ENCODE measurements around the gene SKA3.

Gene SKA3

DNA sequence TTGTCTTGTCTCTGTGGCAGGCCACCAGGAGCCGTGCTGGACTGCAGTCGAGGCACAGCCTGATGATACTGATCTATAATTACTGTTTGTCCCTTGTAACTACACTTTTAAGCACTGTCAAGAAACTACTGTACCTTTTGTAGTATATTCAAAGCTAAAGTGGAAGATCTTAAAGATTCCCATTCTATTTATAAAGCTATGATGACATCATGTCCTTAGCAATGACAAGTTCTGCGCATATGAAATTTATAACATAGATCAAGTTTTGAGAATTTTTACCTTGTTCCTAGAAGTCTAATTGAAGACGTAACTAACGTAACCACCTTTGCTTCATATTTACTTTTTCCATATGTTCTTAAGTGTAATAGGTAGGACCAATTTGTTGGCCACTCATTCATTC is 58.2 kb downstream of the SKA3 start:
- Histone ChIP-seq H3K9me2 (ENCODE audit: low read depth, low read length) (no peaks in the 10 kb centered on the region), H3K27me3 (ENCODE audit: insufficient read depth, low read length) (no peaks in the 10 kb centered on the region), H3K79me2 (ENCODE audit: insufficient read depth, low read length) (no peaks in the 10 kb centered on the region), H3K9ac (ENCODE audit: low read length) (no peak overlapping the region), H3K27ac (ENCODE audit: low read depth, low read length, poor library complexity, severe bottlenecking) (no peak overlapping the region), H3K4me3 (ENCODE audit: low read depth, low read length, poor library complexity, severe bottlenecking) (no peak overlapping the region), H2AFZ (ENCODE audit: low read length) (no peak overlapping the region), H3K36me3 (ENCODE audit: insufficient read depth, low read length) (no peaks in the 10 kb centered on the region), H3K4me1 (ENCODE audit: insufficient read depth, low read length, severe bottlenecking) (no peaks in the 10 kb centered on the region), H3K4me2 (ENCODE audit: low read length) (no peak overlapping the region), H3K9me3 (ENCODE audit: low read length) (no peaks in the 10 kb centered on the region), H3F3A (ENCODE audit: insufficient read depth, low read length) (no peaks in the 10 kb centered on the region), H4K20me1 (ENCODE audit: insufficient read depth, low read length) (no peaks in the 10 kb centered on the region)
- TF ChIP-seq, protein P1, sequence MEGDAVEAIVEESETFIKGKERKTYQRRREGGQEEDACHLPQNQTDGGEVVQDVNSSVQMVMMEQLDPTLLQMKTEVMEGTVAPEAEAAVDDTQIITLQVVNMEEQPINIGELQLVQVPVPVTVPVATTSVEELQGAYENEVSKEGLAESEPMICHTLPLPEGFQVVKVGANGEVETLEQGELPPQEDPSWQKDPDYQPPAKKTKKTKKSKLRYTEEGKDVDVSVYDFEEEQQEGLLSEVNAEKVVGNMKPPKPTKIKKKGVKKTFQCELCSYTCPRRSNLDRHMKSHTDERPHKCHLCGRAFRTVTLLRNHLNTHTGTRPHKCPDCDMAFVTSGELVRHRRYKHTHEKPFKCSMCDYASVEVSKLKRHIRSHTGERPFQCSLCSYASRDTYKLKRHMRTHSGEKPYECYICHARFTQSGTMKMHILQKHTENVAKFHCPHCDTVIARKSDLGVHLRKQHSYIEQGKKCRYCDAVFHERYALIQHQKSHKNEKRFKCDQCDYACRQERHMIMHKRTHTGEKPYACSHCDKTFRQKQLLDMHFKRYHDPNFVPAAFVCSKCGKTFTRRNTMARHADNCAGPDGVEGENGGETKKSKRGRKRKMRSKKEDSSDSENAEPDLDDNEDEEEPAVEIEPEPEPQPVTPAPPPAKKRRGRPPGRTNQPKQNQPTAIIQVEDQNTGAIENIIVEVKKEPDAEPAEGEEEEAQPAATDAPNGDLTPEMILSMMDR (IDR thresholded peaks at IDR 0.05; ENCODE audit: low read length), result no peak
- no peak for TF ChIP-seq EZH2 (IDR thresholded peaks at IDR 0.05; ENCODE audit: borderline replicate concordance, low read length)

DNA sequence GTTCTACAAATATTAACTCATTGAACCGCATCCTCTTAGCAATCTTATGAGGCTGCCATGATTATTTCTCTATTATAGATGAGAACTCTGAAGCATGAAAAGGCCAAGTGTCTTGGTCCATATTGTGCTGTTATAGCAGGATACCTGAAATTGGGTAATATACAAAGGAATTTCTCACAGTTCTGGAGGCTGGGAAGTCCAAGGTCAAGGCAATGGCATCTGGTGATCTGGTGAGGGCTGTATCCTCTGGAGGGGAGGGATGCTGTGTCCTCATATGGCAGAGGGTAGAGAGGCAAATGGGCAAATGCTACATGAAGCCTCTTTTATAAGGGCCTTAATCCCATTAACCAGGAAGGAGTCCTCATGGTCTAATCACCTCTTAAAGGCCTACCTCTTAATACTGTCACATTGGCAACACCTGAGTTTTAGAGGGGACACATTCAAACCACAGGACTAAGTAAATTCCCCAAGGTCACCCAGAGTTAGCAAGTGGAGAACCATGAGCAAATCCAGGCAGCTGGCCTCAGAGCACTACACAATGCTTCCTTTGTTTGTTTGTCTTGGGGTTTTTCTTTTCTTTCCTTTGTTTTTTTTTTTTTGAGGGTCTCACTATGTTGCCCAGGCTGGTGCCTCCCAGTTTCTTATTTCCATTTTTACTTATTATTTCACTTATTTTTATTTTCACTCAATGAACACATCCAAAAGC is 59.1 kb downstream of the SKA3 start:
- no peaks in the 10 kb centered on the region for H3K27me3 ChIP-seq (ENCODE audit: insufficient read depth, low read length)
- no peak overlapping the region for H3K4me2 ChIP-seq (ENCODE audit: low read length)
- no peaks in the 10 kb centered on the region for H4K20me1 ChIP-seq (ENCODE audit: insufficient read depth, low read length)
- H3K4me1 ChIP-seq (ENCODE audit: insufficient read depth, low read length, severe bottlenecking), result no peaks in the 10 kb centered on the region
- no peak for TF ChIP-seq EZH2 (IDR thresholded peaks at IDR 0.05; ENCODE audit: borderline replicate concordance, low read length)
- TF ChIP-seq, protein P1 (IDR thresholded peaks at IDR 0.05; ENCODE audit: low read length), result no peak
- no peak overlapping the region for H3K27ac ChIP-seq (ENCODE audit: low read depth, low read length, poor library complexity, severe bottlenecking)
- H3K36me3 ChIP-seq (ENCODE audit: insufficient read depth, low read length), result no peaks in the 10 kb centered on the region
- H3K9ac ChIP-seq (ENCODE audit: low read length), result no peak overlapping the region
- H3K79me2 ChIP-seq (ENCODE audit: insufficient read depth, low read length), result no peaks in the 10 kb centered on the region
- no peaks in the 10 kb centered on the region for H3F3A ChIP-seq (ENCODE audit: insufficient read depth, low read length)
- no peaks in the 10 kb centered on the region for H3K9me3 ChIP-seq (ENCODE audit: low read length)
- no peak overlapping the region for H3K4me3 ChIP-seq (ENCODE audit: low read depth, low read length, poor library complexity, severe bottlenecking)
- H3K9me2 ChIP-seq (ENCODE audit: low read depth, low read length), result no peaks in the 10 kb centered on the region
- H2AFZ ChIP-seq (ENCODE audit: low read length), result no peak overlapping the region

DNA sequence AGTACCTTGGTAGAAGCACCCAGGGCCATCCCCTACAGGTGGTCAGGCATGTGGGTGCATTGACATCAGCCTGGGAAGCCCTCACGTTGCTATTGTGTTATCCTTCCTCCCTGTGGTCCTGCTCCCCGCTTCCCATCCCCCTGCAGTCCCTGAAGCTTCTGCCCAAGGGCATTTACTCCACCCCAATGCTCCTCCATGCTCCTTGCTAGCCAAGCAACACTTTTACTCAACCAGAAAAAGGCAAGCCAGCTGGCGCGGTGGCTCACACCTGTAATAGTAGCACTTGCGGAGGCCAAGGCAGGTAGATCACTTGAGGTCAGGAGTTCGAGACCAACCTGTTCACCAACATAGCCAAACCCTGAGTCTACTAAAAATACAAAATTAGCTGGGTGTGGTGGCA is 60.2 kb downstream of the SKA3 start:
- H3K79me2 ChIP-seq (ENCODE audit: insufficient read depth, low read length), result no peaks in the 10 kb centered on the region
- H3K4me1 ChIP-seq (ENCODE audit: insufficient read depth, low read length, severe bottlenecking), result no peaks in the 10 kb centered on the region
- no peak overlapping the region for H3K4me2 ChIP-seq (ENCODE audit: low read length)
- no peak overlapping the region for H3K27ac ChIP-seq (ENCODE audit: low read depth, low read length, poor library complexity, severe bottlenecking)
- no peak for TF ChIP-seq EZH2 (IDR thresholded peaks at IDR 0.05; ENCODE audit: borderline replicate concordance, low read length)
- TF ChIP-seq, protein P1 (IDR thresholded peaks at IDR 0.05; ENCODE audit: low read length), result no peak
- no peaks in the 10 kb centered on the region for H3K9me3 ChIP-seq (ENCODE audit: low read length)
- no peak overlapping the region for H2AFZ ChIP-seq (ENCODE audit: low read length)
- H3K27me3 ChIP-seq (ENCODE audit: insufficient read depth, low read length), result no peaks in the 10 kb centered on the region
- no peak overlapping the region for H3K9ac ChIP-seq (ENCODE audit: low read length)
- no peak overlapping the region for H3K4me3 ChIP-seq (ENCODE audit: low read depth, low read length, poor library complexity, severe bottlenecking)
- H3K36me3 ChIP-seq (ENCODE audit: insufficient read depth, low read length), result no peaks in the 10 kb centered on the region
- H3F3A ChIP-seq (ENCODE audit: insufficient read depth, low read length), result no peaks in the 10 kb centered on the region
- no peaks in the 10 kb centered on the region for H3K9me2 ChIP-seq (ENCODE audit: low read depth, low read length)
- H4K20me1 ChIP-seq (ENCODE audit: insufficient read depth, low read length), result no peaks in the 10 kb centered on the region
